GM08714 (cell line): ENCODE data around the gene SCLY.

ENCODE experiments used
- H3K4me3 ChIP-seq: fragments of 200-500 bp; sonication (Bioruptor generic); 2 replicates; pipeline ENCODE4 v1.5.1; 2014; ENCODE audit warnings: mild to moderate bottlenecking, low read length, inconsistent platforms
- ZNF274 ChIP-seq: IDR thresholded peaks from 2 replicates; pipeline ENCODE4 v1.6.1; 2012; ENCODE audit warnings: mild to moderate bottlenecking, low read depth, low read length

Gene SCLY

DNA sequence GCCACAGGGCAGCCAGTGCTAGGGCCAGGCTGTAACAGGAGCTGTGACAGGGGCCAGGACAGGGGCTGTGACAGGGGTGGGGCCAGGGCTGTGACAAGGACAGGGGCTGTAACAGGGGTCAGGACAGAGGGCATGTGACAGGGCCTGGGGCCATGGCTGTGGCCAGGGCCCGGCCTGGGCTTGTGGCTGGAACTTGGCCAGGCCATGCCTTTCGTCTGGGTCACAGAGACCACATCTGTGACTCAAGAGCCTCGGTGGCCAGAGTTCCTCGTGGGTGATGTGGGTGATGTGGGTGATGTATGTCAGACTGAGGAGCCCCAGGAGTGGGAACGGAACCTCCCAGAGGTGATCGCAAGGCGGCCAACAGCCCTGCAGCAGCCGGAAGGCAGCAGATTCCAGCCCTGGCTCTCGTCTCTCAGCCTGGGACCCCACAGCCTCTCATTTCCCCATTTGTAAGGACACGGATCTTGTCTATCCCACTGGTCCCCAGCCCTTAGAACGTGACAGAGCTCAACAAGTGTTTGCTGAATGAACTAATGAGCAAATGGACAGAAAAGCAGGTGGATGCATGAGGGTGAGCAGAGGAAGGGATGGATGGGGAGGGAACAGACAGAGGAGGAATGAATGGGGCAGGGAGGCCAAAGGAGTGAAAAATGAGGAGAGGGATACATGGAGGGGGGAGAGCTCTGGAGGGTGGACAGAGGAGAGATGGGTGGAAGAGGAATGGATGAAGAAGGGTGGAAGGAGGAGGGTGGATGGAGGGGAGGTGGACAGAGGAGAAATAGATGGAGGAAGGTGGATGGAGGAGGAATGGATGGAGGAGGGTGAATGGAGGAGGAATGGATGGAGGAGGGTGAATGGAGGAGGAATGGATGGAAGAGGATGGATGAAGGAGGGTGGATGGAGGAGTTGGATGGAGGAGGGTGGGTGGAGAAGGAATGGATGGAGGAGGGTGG is 56.7 kb downstream of the SCLY start:
- no peak for TF ChIP-seq ZNF274
- H3K4me3 ChIP-seq, result no peak overlapping the region

DNA sequence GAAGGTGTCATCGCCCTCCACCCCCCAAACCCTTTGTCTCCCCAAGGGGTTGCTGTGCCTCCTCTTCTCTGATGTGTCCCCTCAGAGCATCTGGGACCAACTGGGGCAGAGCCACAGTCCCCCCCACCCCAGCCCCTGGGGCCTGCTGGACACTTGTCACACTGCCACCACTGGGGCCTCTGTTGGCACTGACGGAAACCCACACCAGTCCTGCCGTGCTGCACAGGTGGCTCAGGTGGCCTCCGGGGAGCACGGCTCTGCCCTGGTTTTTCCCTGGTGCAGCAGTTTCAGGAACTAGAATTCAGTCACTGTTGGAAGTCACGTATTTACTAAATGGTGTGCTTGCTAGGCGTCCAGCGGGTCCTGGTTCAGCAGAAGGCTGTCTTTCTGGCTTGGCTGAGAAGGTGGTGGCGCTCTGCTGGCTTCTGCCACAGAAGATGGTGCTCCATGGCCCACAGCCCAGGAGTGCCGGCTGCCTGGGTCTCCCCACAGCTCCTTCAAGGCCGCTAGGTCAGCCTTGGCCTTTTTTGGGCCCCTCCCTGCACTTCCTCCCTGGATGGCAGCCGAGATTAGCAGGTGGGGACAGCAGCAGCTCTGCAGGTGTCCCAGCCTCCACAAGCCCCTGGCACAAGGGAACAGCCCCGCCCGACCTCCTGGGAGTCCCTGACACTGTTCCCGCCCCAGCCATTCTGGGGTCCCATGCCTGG is 59.1 kb downstream of the SCLY start:
- no peak for TF ChIP-seq ZNF274
- no peak overlapping the region for H3K4me3 ChIP-seq

DNA sequence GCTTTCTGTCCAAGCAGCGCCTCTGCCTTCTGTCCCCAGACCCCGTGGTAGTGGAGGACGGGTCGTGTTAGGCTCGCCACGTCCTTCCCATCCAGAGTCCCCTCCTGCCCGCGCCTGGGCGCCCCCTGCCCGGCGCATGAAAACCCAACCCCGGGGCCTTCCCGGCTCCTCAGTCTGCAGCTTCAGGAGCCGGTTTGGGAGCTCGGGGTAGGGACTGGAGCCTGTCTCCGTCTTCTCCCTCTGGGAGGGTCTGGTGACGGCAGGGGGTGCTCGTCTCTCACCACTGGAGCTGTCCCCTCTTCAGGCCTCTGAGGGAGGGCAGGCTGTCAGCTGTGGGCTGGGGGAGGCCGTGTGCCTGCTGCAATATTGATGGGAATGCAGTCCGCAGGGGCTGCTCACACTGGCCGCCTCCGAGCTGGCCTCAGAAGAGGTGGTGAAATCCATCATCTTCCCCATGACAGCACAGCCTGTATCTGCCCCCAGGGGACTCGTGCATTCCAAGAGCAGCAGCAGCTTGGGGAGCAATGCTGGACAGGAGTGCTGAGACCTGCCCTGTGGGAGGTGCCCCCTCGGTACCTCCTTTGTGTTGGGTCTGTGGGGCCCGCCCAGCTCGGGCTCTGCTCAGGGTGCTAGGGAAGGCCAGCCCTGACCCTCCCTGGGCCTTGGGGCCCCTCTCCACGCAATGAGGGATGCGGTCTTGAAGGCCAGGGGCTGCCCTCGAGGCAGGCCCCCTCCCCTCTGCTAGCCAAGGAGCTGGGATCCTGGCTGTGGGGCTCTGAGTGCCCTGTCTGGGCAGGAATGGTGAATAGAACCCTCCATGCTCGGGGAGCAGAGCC is 59.9 kb downstream of the SCLY start:
- no peak overlapping the region for H3K4me3 ChIP-seq
- no peak for TF ChIP-seq ZNF274

GRCh38 chr2:238121511-238122286 is 60.9 kb downstream of the SCLY start:
- H3K4me3 ChIP-seq, result no peak overlapping the region
- TF ChIP-seq ZNF274, result no peak

- H3K4me3 ChIP-seq, result no peak overlapping the region
- no peak for TF ChIP-seq ZNF274
Measured at GRCh38 chr2:238122287-238123217, 61.8 kb downstream of the SCLY start.

DNA sequence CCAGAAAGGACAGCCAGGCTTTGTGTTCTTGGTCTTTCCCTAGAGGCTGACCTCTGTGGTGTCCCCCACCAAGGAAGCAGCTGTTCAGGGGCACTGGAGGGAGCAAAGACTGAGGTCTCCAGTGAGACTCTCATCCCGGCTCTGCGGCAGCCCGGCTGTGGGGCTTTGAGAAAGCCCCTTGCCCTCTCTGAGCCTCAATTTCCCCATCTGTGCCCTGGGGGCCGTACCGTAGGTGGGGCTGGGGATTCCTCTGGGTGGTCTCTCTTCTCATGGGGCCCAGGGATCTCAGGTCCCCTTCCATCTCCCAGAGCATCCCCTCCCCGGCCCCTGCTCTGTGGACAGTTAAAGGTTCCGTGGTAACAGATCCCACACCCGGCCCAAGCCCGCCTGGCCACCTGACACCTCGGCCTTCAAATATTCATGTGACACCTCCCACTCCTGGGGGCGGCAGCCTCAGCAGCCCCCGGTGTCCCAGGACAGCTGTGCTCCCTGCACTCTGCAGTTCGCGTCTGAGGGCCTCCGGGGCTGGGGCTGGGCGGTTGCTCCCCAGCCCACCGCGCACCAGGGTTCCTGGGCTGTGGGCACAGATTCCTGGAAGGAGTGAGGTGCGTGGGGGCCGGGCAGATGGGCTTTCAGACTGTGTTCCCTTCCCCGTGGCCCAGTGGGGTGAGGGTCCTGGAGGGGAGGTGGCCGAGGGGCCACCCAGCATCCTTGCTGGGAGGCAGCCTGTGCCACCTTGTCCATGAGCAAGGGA is 62.6 kb downstream of the SCLY start:
- H3K4me3 ChIP-seq, result no peak overlapping the region
- TF ChIP-seq ZNF274, result no peak

- no peak for TF ChIP-seq ZNF274
- no peak overlapping the region for H3K4me3 ChIP-seq
Measured at GRCh38 chr2:238123991-238124470, 63.2 kb downstream of the SCLY start.

- TF ChIP-seq ZNF274, result no peak
- H3K4me3 ChIP-seq, result no peak overlapping the region
Measured at GRCh38 chr2:238124488-238125126, 63.8 kb downstream of the SCLY start.

DNA sequence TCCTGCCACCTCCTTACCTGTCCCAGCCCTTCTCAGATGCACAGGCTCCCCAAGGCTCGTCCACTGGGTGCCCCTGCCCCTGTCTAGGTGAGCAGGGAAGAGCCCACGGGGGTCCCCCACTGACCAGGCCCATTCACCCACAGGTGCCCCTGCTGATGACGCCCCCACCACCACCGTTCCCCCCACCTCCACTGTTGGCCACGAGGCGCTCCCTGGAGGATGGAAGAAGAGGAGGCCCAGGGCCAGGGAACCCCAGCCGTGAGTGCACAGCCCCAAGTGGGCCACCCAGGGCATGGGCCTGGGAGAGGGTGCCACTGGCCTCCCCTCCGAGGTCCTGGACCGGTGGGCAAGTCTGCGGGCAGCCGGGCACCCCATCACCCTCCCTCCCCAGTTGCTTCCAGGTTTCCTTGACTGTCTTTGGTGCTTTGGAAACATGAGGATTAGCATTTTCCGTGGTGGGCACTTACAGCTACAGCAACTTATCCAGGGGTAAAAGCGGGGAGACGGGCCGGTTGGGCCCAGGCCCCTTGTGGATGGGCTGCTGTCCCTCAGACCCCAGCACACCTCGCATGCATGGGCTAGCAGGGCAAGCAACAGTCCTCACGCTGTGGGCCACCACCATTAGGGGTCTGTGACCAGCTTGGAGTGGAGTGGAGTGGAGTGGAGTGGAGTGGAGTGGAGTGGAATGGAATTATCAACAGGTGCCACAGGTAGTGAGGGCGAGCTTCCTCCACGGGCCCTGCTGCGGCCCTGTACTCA is 64.5 kb downstream of the SCLY start:
- no peak for TF ChIP-seq ZNF274
- H3K4me3 ChIP-seq, result no peak overlapping the region

DNA sequence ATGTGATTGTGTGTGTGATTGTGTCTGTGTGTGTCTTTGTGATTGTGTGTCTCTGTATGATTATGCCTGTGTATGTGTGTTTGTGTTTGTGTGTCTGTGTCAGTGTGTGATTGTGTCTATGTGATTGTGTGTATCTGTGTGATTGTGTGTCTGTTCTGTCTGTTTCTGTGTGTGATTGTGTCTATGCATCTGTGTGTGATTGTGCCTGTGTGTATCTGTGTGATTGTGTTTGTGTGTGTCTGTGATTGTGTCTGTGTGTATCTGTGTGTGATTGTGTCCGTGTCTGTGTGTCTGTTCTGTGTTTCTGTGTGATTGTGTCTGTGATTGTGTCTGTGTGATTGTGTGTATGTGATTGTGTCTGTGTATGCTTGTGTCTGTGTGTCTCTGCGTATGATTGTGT is 65.5 kb downstream of the SCLY start:
- no peak for TF ChIP-seq ZNF274
- no peak overlapping the region for H3K4me3 ChIP-seq

- no peak overlapping the region for H3K4me3 ChIP-seq
- no peak for TF ChIP-seq ZNF274
Measured at GRCh38 chr2:238126775-238127164, 66.0 kb downstream of the SCLY start.
